Caco-2 (cell line): ENCODE results near the gene GAS2L2. TPM values are rescaled to one million over a fixed set of nuclear protein-coding genes. Genes with fewer than 3 reads are reported as not detected.

Experiments used
- BruUV-seq: library from RNA; stranded (reverse); fragments of 400-500 nt; replicated peaks from 2 replicates; lab custom pipeline; 2021; lab: Mats Ljungman, UMichigan
- CTCF ChIA-PET: fragments of 300-600 bp; sonication (Branson Sonifier 250); formaldehyde crosslinking; loops from one replicate; lab custom pipeline; 2022; ENCODE audit warnings: antibody characterized with exemption; lab: Charles Lee
- POLR2A ChIA-PET: fragments of 300-600 bp; sonication (Branson Sonifier 250); formaldehyde crosslinking; loops from one replicate; lab custom pipeline; 2022; ENCODE audit warnings: antibody characterized with exemption; lab: Charles Lee
- DNase-seq, 2 experiments: peaks; one replicate each; pipeline versions ENCODE4 v3.0.0 to v3.0.0-alpha.2; 2020 to 2022
- H3K27me3 ChIP-seq: replicated peaks from 2 replicates; pipeline ENCODE4 v1.6.0; 2011; ENCODE audit warnings: low read length; ENCODE audit not compliant: control insufficient read depth, insufficient read depth
- H3K36me3 ChIP-seq: 2 replicates; pipeline ENCODE4 v1.5.1; 2011; ENCODE audit warnings: low read length; ENCODE audit not compliant: control insufficient read depth, insufficient read depth
- H3K4me1 ChIP-seq: fragments of 250-450 bp; sonication (Bioruptor Pico); 2 replicates; pipeline ENCODE4 v1.5.1; 2020; ENCODE audit warnings: mild to moderate bottlenecking
- H3K4me3 ChIP-seq: 2 replicates; pipeline ENCODE4 v1.5.1; 2011; ENCODE audit warnings: low read depth, mild to moderate bottlenecking, control low read depth, low read length
- H3K9me3 ChIP-seq: fragments of 250-450 bp; sonication (Bioruptor Pico); 2 replicates; pipeline ENCODE4 v1.5.1; 2020; ENCODE audit warnings: mild to moderate bottlenecking, moderate library complexity
- H3K27ac Mint-ChIP-seq: one replicate; pipeline ENCODE4 v1.8.0; 2022; ENCODE audit warnings: mixed read lengths; ENCODE audit not compliant: unreplicated experiment
- H3K27me3 Mint-ChIP-seq: one replicate; pipeline ENCODE4 v1.8.0; 2022; ENCODE audit warnings: mixed read lengths; ENCODE audit not compliant: insufficient read depth, unreplicated experiment
- H3K36me3 Mint-ChIP-seq: one replicate; pipeline ENCODE4 v1.8.0; 2022; ENCODE audit warnings: mild to moderate bottlenecking, mixed read lengths; ENCODE audit not compliant: insufficient read depth, unreplicated experiment
- H3K4me1 Mint-ChIP-seq: one replicate; pipeline ENCODE4 v1.8.0; 2022; ENCODE audit warnings: low read depth, mixed read lengths; ENCODE audit not compliant: unreplicated experiment
- H3K4me3 Mint-ChIP-seq: one replicate; pipeline ENCODE4 v1.8.0; 2022; ENCODE audit warnings: mild to moderate bottlenecking, moderate library complexity, mixed read lengths; ENCODE audit not compliant: unreplicated experiment
- H3K9me3 Mint-ChIP-seq: one replicate; pipeline ENCODE4 v1.8.0; 2022; ENCODE audit warnings: mixed read lengths; ENCODE audit not compliant: unreplicated experiment
- intact Hi-C: fragments of 100-400 bp; cut with micrococcal nuclease; formaldehyde crosslinking; loops from one replicate; pipeline ENCODE4 v1.10.0; 2022; ENCODE audit not compliant: unreplicated experiment
- total RNA-seq: library from RNA; stranded (reverse); gene quantifications from 2 replicates; pipeline ENCODE4 v1.2.3, GENCODE V29; 2022
- TF ChIP-seq, protein P1 (sequence below), 2 experiments: fragments of 200-600 bp in 1 of 2; IDR thresholded peaks; 1 replicate in 1 of 2; 2 replicates in 1 of 2; pipeline versions ENCODE4 v1.5.1 to v1.8.0; 2011 to 2022; ENCODE audit warnings: antibody characterized with exemption in 1 of 2, control low read depth in 1 of 2, inconsistent platforms in 1 of 2, low read depth in 1 of 2, low read length in 1 of 2, mild to moderate bottlenecking in 1 of 2, moderate library complexity in 1 of 2; ENCODE audit not compliant: insufficient read depth in 1 of 2, severe bottlenecking in 1 of 2, unreplicated experiment in 1 of 2

GAS2L2 gene
- total RNA-seq, 1 experiment from 2014 or later: not detected

DNA sequence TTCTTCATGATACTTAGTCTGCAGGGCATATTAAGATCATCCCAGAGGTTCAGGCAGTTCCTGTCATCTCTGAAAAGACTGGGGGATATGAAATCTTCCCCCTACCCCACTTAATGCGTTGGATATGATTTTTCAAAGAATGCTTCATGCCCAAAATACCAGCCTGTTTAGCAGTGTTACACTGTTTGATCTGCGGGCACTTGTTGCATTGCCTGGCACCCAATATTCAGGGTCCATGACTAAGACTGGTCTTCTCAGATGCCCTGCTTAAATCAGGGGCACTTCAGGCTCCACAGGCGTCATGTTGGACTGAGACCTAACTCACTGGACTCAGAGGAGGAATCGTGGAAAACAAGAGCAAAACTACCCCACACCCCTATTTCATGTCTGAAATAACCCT is 28.0 kb downstream of the GAS2L2 start:
- Mint-ChIP-seq H3K4me1 (peaks cover 5% of the 10 kb centered on the region), H3K27me3 (no peaks in the 10 kb centered on the region), H3K4me3 (no peak overlapping the region), H3K36me3 (peaks cover 50% of the 10 kb centered on the region), H3K9me3 (no peaks in the 10 kb centered on the region), H3K27ac (no peak overlapping the region)
- H3K4me3 ChIP-seq: no peak overlapping the region
- H3K4me1 ChIP-seq: no peaks in the 10 kb centered on the region
- ChIA-PET POLR2A (no interaction called here), CTCF (no interaction called here)
- no peak for DNase-seq
- peaks cover 2% of the 10 kb centered on the region; the same call in 1 of the 2 replicates for H3K36me3 ChIP-seq
- intact Hi-C loops: no loop called here
- TF ChIP-seq, protein P1, sequence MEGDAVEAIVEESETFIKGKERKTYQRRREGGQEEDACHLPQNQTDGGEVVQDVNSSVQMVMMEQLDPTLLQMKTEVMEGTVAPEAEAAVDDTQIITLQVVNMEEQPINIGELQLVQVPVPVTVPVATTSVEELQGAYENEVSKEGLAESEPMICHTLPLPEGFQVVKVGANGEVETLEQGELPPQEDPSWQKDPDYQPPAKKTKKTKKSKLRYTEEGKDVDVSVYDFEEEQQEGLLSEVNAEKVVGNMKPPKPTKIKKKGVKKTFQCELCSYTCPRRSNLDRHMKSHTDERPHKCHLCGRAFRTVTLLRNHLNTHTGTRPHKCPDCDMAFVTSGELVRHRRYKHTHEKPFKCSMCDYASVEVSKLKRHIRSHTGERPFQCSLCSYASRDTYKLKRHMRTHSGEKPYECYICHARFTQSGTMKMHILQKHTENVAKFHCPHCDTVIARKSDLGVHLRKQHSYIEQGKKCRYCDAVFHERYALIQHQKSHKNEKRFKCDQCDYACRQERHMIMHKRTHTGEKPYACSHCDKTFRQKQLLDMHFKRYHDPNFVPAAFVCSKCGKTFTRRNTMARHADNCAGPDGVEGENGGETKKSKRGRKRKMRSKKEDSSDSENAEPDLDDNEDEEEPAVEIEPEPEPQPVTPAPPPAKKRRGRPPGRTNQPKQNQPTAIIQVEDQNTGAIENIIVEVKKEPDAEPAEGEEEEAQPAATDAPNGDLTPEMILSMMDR (IDR thresholded peaks at IDR 0.05; ENCODE audit: insufficient read depth in 1 of 2, low read depth in 1 of 2, low read length in 1 of 2, severe bottlenecking in 1 of 2, unreplicated experiment in 1 of 2): no peak
- no peaks in the 10 kb centered on the region for H3K9me3 ChIP-seq
- H3K27me3 ChIP-seq: no peaks in the 10 kb centered on the region
- BruUV-seq: no TSS peak

DNA sequence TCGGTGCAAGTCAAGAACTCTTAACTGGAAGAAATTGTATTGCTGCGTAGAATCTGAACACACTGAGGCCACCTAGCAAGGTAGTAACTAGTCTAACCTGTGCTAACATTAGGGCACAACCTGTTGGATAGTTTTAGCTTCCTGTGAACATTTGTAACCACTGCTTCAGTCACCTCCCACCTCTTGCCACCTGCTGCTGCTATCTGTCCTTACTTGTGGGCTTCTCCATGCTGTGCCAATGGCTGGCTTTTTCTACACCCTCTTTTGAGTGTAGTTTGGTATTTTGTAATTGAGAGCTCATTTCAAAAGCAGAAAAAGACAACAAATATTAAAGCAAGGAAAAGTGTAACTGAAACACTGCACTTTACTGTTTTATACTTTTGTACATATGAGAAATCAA is 29.3 kb downstream of the GAS2L2 start:
- Histone ChIP-seq H3K9me3 (no peaks in the 10 kb centered on the region), H3K4me1 (no peaks in the 10 kb centered on the region), H3K4me3 (no peak overlapping the region), H3K27me3 (no peaks in the 10 kb centered on the region), H3K36me3 (peaks cover 2% of the 10 kb centered on the region; the same call in 1 of the 2 replicates)
- H3K27me3 Mint-ChIP-seq: no peaks in the 10 kb centered on the region
- CTCF ChIA-PET: no interaction called here
- H3K4me1 Mint-ChIP-seq: peaks cover 5% of the 10 kb centered on the region
- TF ChIP-seq, protein P1 (IDR thresholded peaks at IDR 0.05; ENCODE audit: insufficient read depth in 1 of 2, low read depth in 1 of 2, low read length in 1 of 2, severe bottlenecking in 1 of 2, unreplicated experiment in 1 of 2): no peak
- no peak overlapping the region for H3K4me3 Mint-ChIP-seq
- H3K27ac Mint-ChIP-seq: no peak overlapping the region
- no peak for DNase-seq
- intact Hi-C loops: no loop called here
- peaks cover 53% of the 10 kb centered on the region for H3K36me3 Mint-ChIP-seq
- BruUV-seq: no TSS peak
- POLR2A ChIA-PET: no interaction called here
- H3K9me3 Mint-ChIP-seq: no peaks in the 10 kb centered on the region

DNA sequence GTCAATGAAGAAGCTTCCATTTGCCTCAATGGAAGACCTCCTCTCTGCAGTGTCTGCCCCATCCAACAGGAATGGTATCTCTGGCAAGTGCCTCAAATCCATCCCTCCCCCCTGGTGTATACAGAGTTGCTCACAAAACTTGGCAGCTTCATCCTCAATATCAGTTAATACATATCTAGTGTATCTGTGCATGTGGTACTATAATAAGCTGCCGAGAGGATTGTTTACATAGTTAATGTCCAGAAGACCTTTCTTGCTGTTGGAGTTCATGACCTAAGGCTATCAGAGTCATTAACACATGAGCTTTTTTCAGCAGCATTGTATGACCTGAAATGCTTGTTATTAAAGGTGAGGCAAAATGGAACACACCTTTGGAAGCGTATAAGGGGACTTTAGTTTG is 35.6 kb downstream of the GAS2L2 start:
- H3K4me3 ChIP-seq: no peak overlapping the region
- H3K27me3 ChIP-seq: no peaks in the 10 kb centered on the region
- peaks cover 2% of the 10 kb centered on the region for H3K36me3 ChIP-seq
- Mint-ChIP-seq H3K36me3 (peaks cover 40% of the 10 kb centered on the region), H3K27ac (no peak overlapping the region), H3K4me3 (no peak overlapping the region), H3K27me3 (no peaks in the 10 kb centered on the region), H3K9me3 (no peaks in the 10 kb centered on the region), H3K4me1 (peaks cover 8% of the 10 kb centered on the region)
- TF ChIP-seq, protein P1 (IDR thresholded peaks at IDR 0.05; ENCODE audit: insufficient read depth in 1 of 2, low read depth in 1 of 2, low read length in 1 of 2, severe bottlenecking in 1 of 2, unreplicated experiment in 1 of 2): no peak
- no TSS peak for BruUV-seq
- no peaks in the 10 kb centered on the region for H3K4me1 ChIP-seq
- CTCF ChIA-PET: interaction anchor here (0.6 kb wide), 1 partner anchor 11 kb away, joined by 3 read pairs; no protein-coding TSS in a partner anchor
- intact Hi-C loops: no loop called here
- no peaks in the 10 kb centered on the region for H3K9me3 ChIP-seq
- no peak for DNase-seq
- POLR2A ChIA-PET: interaction anchor here (0.6 kb wide), 1 partner anchor 32 kb away, joined by 7 read pairs; no protein-coding TSS in a partner anchor
